ENCODE data around the gene PTGER1. TPM values are rescaled to one million over a fixed set of nuclear protein-coding genes. Genes with fewer than 3 reads are reported as not detected.

The PTGER1 gene
- total and polyA plus RNA-seq, 10 of the 15 experiments (the other 5 are each of a cell fraction or from before 2014, with no cell fraction given): not detected

DNA sequence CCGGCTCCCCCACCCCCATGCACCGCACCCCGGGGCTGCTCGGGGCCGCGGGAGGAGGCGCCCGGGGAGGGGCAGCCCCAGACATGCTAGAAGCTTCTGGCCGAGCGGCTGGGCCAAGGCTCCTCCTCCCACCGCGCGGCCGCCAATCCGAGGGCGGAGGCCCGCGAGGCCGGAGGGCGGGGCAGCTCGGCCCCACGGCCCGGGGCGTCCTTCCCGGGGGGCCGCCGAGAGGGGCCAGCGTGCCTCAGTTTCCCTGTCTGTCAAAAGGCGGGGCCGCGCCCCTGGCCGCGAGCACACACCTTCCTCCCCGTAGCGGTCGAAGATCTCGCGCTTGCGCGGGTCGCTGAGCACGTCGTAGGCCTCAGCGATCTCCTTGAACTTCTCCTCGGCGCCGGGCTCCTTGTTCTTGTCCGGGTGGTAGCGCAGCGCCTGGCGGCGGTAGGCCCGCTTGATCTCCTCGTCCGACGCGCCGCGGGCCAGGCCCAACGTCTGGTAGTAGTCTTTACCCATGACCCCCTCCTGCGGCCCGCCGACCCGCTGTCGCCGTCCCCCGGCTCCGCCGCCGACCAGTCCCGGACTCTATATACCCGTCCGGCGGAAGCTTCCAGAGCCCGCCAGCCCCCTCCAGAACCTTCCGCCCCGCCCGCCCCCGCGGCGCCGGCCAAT lies 42.8 kb upstream of the PTGER1 start, which contains the start of gene DNAJB1 (continued):
- TF ChIP-seq, protein P1, sequence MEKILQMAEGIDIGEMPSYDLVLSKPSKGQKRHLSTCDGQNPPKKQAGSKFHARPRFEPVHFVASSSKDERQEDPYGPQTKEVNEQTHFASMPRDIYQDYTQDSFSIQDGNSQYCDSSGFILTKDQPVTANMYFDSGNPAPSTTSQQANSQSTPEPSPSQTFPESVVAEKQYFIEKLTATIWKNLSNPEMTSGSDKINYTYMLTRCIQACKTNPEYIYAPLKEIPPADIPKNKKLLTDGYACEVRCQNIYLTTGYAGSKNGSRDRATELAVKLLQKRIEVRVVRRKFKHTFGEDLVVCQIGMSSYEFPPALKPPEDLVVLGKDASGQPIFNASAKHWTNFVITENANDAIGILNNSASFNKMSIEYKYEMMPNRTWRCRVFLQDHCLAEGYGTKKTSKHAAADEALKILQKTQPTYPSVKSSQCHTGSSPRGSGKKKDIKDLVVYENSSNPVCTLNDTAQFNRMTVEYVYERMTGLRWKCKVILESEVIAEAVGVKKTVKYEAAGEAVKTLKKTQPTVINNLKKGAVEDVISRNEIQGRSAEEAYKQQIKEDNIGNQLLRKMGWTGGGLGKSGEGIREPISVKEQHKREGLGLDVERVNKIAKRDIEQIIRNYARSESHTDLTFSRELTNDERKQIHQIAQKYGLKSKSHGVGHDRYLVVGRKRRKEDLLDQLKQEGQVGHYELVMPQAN (conservative IDR thresholded peaks at IDR 0.05): peak; percentile 91
- TF ChIP-seq SP1 (IDR thresholded peaks at IDR 0.05; ENCODE audit: low read depth, low read length): peak; percentile 35
- TF ChIP-seq, protein P2, sequence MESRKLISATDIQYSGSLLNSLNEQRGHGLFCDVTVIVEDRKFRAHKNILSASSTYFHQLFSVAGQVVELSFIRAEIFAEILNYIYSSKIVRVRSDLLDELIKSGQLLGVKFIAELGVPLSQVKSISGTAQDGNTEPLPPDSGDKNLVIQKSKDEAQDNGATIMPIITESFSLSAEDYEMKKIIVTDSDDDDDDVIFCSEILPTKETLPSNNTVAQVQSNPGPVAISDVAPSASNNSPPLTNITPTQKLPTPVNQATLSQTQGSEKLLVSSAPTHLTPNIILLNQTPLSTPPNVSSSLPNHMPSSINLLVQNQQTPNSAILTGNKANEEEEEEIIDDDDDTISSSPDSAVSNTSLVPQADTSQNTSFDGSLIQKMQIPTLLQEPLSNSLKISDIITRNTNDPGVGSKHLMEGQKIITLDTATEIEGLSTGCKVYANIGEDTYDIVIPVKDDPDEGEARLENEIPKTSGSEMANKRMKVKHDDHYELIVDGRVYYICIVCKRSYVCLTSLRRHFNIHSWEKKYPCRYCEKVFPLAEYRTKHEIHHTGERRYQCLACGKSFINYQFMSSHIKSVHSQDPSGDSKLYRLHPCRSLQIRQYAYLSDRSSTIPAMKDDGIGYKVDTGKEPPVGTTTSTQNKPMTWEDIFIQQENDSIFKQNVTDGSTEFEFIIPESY (IDR thresholded peaks at IDR 0.05): no peak
- TF ChIP-seq NBN (IDR thresholded peaks at IDR 0.05): peak; percentile 11; the same call in 1 of the 2 replicates
- TF ChIP-seq SREBF2 (IDR thresholded peaks at IDR 0.05; ENCODE audit: low read length): no peak
- TF ChIP-seq TCF3 (IDR thresholded peaks at IDR 0.05; ENCODE audit: borderline replicate concordance, insufficient read depth, low read depth, low read length): peak; percentile 77; the same call in 1 of the 2 replicates
- TF ChIP-seq MEF2B (IDR thresholded peaks at IDR 0.05; ENCODE audit: partially characterized antibody, poor library complexity, severe bottlenecking): no peak
- TF ChIP-seq, protein P3, sequence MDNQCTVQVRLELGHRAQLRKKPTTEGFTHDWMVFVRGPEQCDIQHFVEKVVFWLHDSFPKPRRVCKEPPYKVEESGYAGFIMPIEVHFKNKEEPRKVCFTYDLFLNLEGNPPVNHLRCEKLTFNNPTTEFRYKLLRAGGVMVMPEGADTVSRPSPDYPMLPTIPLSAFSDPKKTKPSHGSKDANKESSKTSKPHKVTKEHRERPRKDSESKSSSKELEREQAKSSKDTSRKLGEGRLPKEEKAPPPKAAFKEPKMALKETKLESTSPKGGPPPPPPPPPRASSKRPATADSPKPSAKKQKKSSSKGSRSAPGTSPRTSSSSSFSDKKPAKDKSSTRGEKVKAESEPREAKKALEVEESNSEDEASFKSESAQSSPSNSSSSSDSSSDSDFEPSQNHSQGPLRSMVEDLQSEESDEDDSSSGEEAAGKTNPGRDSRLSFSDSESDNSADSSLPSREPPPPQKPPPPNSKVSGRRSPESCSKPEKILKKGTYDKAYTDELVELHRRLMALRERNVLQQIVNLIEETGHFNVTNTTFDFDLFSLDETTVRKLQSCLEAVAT (IDR thresholded peaks at IDR 0.05): peak; percentile 13; the same call in 1 of the 2 replicates
- TF ChIP-seq ZNF384 (IDR thresholded peaks at IDR 0.05; ENCODE audit: borderline replicate concordance, low read depth, low read length): no peak
- no peak for TF ChIP-seq SMC3 (IDR thresholded peaks at IDR 0.05; ENCODE audit: borderline replicate concordance, low read length)
- 0 out of 4 replicates have a peak, but pooled peaks of 1 of the 2 experiments have one; percentile 5 for TF ChIP-seq SRF (IDR thresholded peaks at IDR 0.05; ENCODE audit: low read depth in 2 of 2, low read length in 2 of 2)
- no peak for TF ChIP-seq NR2C2 (IDR thresholded peaks at IDR 0.05; ENCODE audit: borderline replicate concordance, control insufficient read depth, insufficient read length, low read depth)
- TF ChIP-seq EGR1 (IDR thresholded peaks at IDR 0.05; ENCODE audit: borderline replicate concordance in 1 of 2, low read depth in 2 of 2, low read length in 2 of 2): 0 out of 3 replicates have a peak, but pooled peaks of 1 of the 2 experiments have one; percentile 21
- no peak for TF ChIP-seq ZZZ3 (IDR thresholded peaks at IDR 0.05; ENCODE audit: control insufficient read depth, insufficient read length, low read depth)
- peak; percentile 25; the same call in 1 of the 2 replicates for TF ChIP-seq KAT2A (conservative IDR thresholded peaks at IDR 0.05; ENCODE audit: control insufficient read depth, low read depth, low read length)
- TF ChIP-seq, protein P4, sequence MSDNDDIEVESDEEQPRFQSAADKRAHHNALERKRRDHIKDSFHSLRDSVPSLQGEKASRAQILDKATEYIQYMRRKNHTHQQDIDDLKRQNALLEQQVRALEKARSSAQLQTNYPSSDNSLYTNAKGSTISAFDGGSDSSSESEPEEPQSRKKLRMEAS (IDR thresholded peaks at IDR 0.05; ENCODE audit: low read depth, low read length): no peak
- no peak for TF ChIP-seq NRF1 (conservative IDR thresholded peaks at IDR 0.05; ENCODE audit: low read depth, low read length)
- TF ChIP-seq TCF12 (IDR thresholded peaks at IDR 0.05; ENCODE audit: low read depth, low read length): peak; percentile 66; the same call in 1 of the 2 replicates
- TF ChIP-seq ASH2L (IDR thresholded peaks at IDR 0.05; ENCODE audit: borderline replicate concordance, low read depth): no peak
- TF ChIP-seq, protein P5, sequence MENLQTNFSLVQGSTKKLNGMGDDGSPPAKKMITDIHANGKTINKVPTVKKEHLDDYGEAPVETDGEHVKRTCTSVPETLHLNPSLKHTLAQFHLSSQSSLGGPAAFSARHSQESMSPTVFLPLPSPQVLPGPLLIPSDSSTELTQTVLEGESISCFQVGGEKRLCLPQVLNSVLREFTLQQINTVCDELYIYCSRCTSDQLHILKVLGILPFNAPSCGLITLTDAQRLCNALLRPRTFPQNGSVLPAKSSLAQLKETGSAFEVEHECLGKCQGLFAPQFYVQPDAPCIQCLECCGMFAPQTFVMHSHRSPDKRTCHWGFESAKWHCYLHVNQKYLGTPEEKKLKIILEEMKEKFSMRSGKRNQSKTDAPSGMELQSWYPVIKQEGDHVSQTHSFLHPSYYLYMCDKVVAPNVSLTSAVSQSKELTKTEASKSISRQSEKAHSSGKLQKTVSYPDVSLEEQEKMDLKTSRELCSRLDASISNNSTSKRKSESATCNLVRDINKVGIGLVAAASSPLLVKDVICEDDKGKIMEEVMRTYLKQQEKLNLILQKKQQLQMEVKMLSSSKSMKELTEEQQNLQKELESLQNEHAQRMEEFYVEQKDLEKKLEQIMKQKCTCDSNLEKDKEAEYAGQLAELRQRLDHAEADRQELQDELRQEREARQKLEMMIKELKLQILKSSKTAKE (IDR thresholded peaks at IDR 0.05; ENCODE audit: low read depth, poor library complexity, severe bottlenecking): no peak

All from GM12878 (cell line).